HepG2 (cell line): ENCODE results near the gene WNT3. TPM values are rescaled to one million over a fixed set of nuclear protein-coding genes. Genes with fewer than 3 reads are reported as not detected.

Experiments
- FIP1L1 ChIP-seq: fragments of 200-400 bp; formaldehyde crosslinking; IDR thresholded peaks from 2 replicates; pipeline ENCODE4 v1.6.1; 2018; ENCODE audit warnings: low read depth, mild to moderate bottlenecking, low read length, moderate library complexity, borderline replicate concordance; ENCODE audit not compliant: insufficient read depth
- GPN1 ChIP-seq: sonication (generic); formaldehyde crosslinking; IDR thresholded peaks from 2 replicates; pipeline ENCODE4 v1.5.1; 2020; ENCODE audit warnings: missing genetic modification reagents, borderline replicate concordance
- KMT2B ChIP-seq: IDR thresholded peaks from 2 replicates; pipeline ENCODE4 v1.6.1; 2016; ENCODE audit warnings: missing genetic modification reagents, missing compliant biosample characterization
- MYNN ChIP-seq: sonication (generic); formaldehyde crosslinking; IDR thresholded peaks from 2 replicates; pipeline ENCODE4 v1.4.0; 2020; ENCODE audit warnings: mild to moderate bottlenecking, low read depth, missing genetic modification reagents
- NONO ChIP-seq, 2 experiments: fragments of 450-650 bp in 1 of 2; sonication (generic) in 1 of 2; formaldehyde crosslinking in 1 of 2; IDR thresholded peaks in 1 of 2; conservative IDR thresholded peaks in 1 of 2; 2 replicates each; pipeline versions ENCODE4 v1.6.1 to v1.8.0; 2017 to 2022; ENCODE audit warnings: mild to moderate bottlenecking in 1 of 2, missing genetic modification reagents in 1 of 2, moderate library complexity in 1 of 2
- PTBP1 ChIP-seq: fragments of 200-400 bp; formaldehyde crosslinking; IDR thresholded peaks from 2 replicates; pipeline ENCODE4 v1.6.1; 2018; ENCODE audit warnings: low read length, low read depth; ENCODE audit not compliant: poor library complexity, severe bottlenecking
- RFXANK ChIP-seq: IDR thresholded peaks from 2 replicates; pipeline ENCODE4 v1.6.1; 2016
- SPEN ChIP-seq: sonication (generic); formaldehyde crosslinking; IDR thresholded peaks from 2 replicates; pipeline ENCODE4 v1.5.1; 2020; ENCODE audit warnings: low read depth, mild to moderate bottlenecking, missing genetic modification reagents
- YY1 ChIP-seq: IDR thresholded peaks from 2 replicates; pipeline ENCODE4 v1.6.1; 2011; ENCODE audit warnings: low read length, low read depth, moderate library complexity, mild to moderate bottlenecking; ENCODE audit not compliant: insufficient read depth, insufficient replicate concordance
- ZBTB26 ChIP-seq: IDR thresholded peaks from 2 replicates; pipeline ENCODE4 v1.6.1; 2016; ENCODE audit warnings: missing compliant biosample characterization, missing genetic modification reagents, borderline replicate concordance
- ZNF235 ChIP-seq: sonication (generic); formaldehyde crosslinking; IDR thresholded peaks from 2 replicates; pipeline ENCODE4 v1.8.1; 2023; ENCODE audit warnings: mild to moderate bottlenecking, missing genetic modification reagents, borderline replicate concordance
- ZNF280D ChIP-seq: sonication (generic); formaldehyde crosslinking; IDR thresholded peaks from 2 replicates; pipeline ENCODE4 v1.5.1; 2020; ENCODE audit warnings: mild to moderate bottlenecking, missing genetic modification reagents
- ZNF30 ChIP-seq: sonication (generic); formaldehyde crosslinking; IDR thresholded peaks from 2 replicates; pipeline ENCODE4 v1.5.0; 2020; ENCODE audit warnings: mild to moderate bottlenecking, missing genetic modification reagents
- ZNF407 ChIP-seq: sonication (generic); formaldehyde crosslinking; IDR thresholded peaks from one replicate; pipeline ENCODE4 v1.5.1; 2020; ENCODE audit warnings: mild to moderate bottlenecking, missing genetic modification reagents; ENCODE audit errors: not compliant biosample characterization
- ZNF605 ChIP-seq: sonication (generic); formaldehyde crosslinking; IDR thresholded peaks from 2 replicates; pipeline ENCODE4 v1.8.0; 2022; ENCODE audit warnings: mild to moderate bottlenecking, missing genetic modification reagents
- ZSCAN31 ChIP-seq: sonication (generic); formaldehyde crosslinking; IDR thresholded peaks from 2 replicates; pipeline ENCODE4 v1.5.0; 2020; ENCODE audit warnings: low read depth, mild to moderate bottlenecking, missing genetic modification reagents
- polyA plus RNA-seq, 8 experiments: library from polyadenylated mRNA; depleted of rRNA in 3 of 8; stranded (reverse) in 7 of 8; unstranded in 1 of 8; fragments of >200 nt; fragmentation: Illumina TruSeq in 4 of 8; extraction: Trizol in 4 of 8; gene quantifications; 2 replicates each; pipeline versions ENCODE4 v1.2.1 to v1.2.3, GENCODE V29; 2011 to 2016; ENCODE audit warnings: low read depth in 4 of 8, missing spikeins in 1 of 8, mixed read lengths in 1 of 8; ENCODE audit not compliant: insufficient read depth in 1 of 8
- total RNA-seq, 5 experiments: library from RNA; depleted of rRNA; stranded (reverse); fragments of >200 nt; fragmentation: Illumina TruSeq; extraction: Trizol; gene quantifications; 2 replicates each; pipeline ENCODE4 v1.2.3, GENCODE V29; 2016; ENCODE audit warnings: low read depth in 1 of 5

The WNT3 gene
- total and polyA plus RNA-seq, 2 of the 13 experiments (the other 11 are each of a cell fraction or from before 2014, with no cell fraction given) = 8.5 to 10.3 TPM

GRCh38 chr17:46841561-46842379 lies 23.3 kb upstream of the WNT3 start (continued):
- TF ChIP-seq ZBTB26 = no peak
- no peak for TF ChIP-seq GPN1 (CRISPR knock-in tag)
- TF ChIP-seq ZNF235 (CRISPR knock-in tag) = no peak
- TF ChIP-seq KMT2B = no peak
- TF ChIP-seq ZNF605 = no peak
- no peak for TF ChIP-seq ZNF280D (CRISPR knock-in tag)
- no peak for TF ChIP-seq ZSCAN31
- no peak for TF ChIP-seq PTBP1
- no peak for TF ChIP-seq ZNF407 (CRISPR knock-in tag)
- no peak for TF ChIP-seq NONO (IDR thresholded peaks at IDR 0.05)
- no peak for TF ChIP-seq NONO (CRISPR knock-in tag; conservative IDR thresholded peaks at IDR 0.05)
- no peak for TF ChIP-seq RFXANK (CRISPR knock-in tag)
- no peak for TF ChIP-seq FIP1L1
- peak; percentile 54; the same call in 1 of the 2 replicates for TF ChIP-seq SPEN (CRISPR knock-in tag)
- peak; percentile 63 for TF ChIP-seq YY1
- no peak for TF ChIP-seq MYNN (CRISPR knock-in tag)
- TF ChIP-seq ZNF30 = no peak
